BJ (cell line): ENCODE results near the gene C17orf107. TPM values are rescaled to one million over a fixed set of nuclear protein-coding genes. Genes with fewer than 3 reads are reported as not detected.
"Not testable (repeated sequence)": the region's sequence is repeated elsewhere in the genome, so short reads cannot be mapped to it uniquely, and the experiment has no call there.

ENCODE experiments used
- CTCF ChIA-PET: fragments of 350-600 bp; formaldehyde crosslinking; extraction: SDS; loops from one replicate; lab custom pipeline; 2021; ENCODE audit warnings: antibody characterized with exemption, inconsistent platforms; lab: Yijun Ruan, JAX
- POLR2A ChIA-PET: fragments of 300-600 bp; sonication (Branson Sonifier 250); formaldehyde crosslinking; extraction: SDS; loops from one replicate; lab custom pipeline; 2021; ENCODE audit warnings: antibody characterized with exemption; lab: Charles Lee
- DNase-seq: peaks from one replicate; pipeline ENCODE4 v3.0.0-alpha.2; 2011; ENCODE audit warnings: low read depth
- H3K27me3 ChIP-seq: 2 replicates; pipeline ENCODE4 v1.6.0; 2011; ENCODE audit warnings: low read length; ENCODE audit not compliant: control insufficient read depth, insufficient read depth
- H3K36me3 ChIP-seq: 2 replicates; pipeline ENCODE4 v1.5.1; 2011; ENCODE audit warnings: low read length; ENCODE audit not compliant: control insufficient read depth, insufficient read depth
- H3K4me3 ChIP-seq: 2 replicates; pipeline ENCODE4 v1.5.1; 2011; ENCODE audit warnings: low read depth, mild to moderate bottlenecking, control low read depth, low read length
- CTCF ChIP-seq: IDR thresholded peaks from 2 replicates; pipeline ENCODE4 v1.5.1; 2011; ENCODE audit warnings: low read depth, mild to moderate bottlenecking, control low read depth, inconsistent platforms, low read length, moderate library complexity; ENCODE audit not compliant: insufficient read depth
- polyA plus RNA-seq: library from polyadenylated mRNA; depleted of rRNA; stranded (reverse); fragments of >200 nt; gene quantifications from 2 replicates; pipeline ENCODE4 v1.2.3, GENCODE V29; 2011

Gene C17orf107
- polyA plus RNA-seq, 1 experiment, result 4.5 TPM

- DNase-seq, result no peak
- no peak for TF ChIP-seq CTCF
- POLR2A ChIA-PET, result no interaction called here
- H3K4me3 ChIP-seq, result no peak overlapping the region
- CTCF ChIA-PET, result interaction anchor here (0.6 to 2.0 kb wide), 8 partner anchors 9 to 142 kb away, joined by 3 to 13 read pairs (median 4); partner anchors contain the start of gene C17orf107
- no peaks in the 10 kb centered on the region for H3K36me3 ChIP-seq
- H3K27me3 ChIP-seq, result no peaks in the 10 kb centered on the region
Observed at GRCh38 chr17:4920351-4921048, 21.2 kb downstream of the C17orf107 start.

GRCh38 chr17:4921320-4921719 lies 22.0 kb downstream of the C17orf107 start:
- no peak overlapping the region for H3K4me3 ChIP-seq
- TF ChIP-seq CTCF, result no peak
- POLR2A ChIA-PET, result no interaction called here
- H3K36me3 ChIP-seq, result no peaks in the 10 kb centered on the region
- CTCF ChIA-PET, result interaction anchor here (1.8 to 2.0 kb wide), 2 partner anchors 12 to 141 kb away, joined by 6 to 13 read pairs; no protein-coding TSS in a partner anchor
- no peaks in the 10 kb centered on the region for H3K27me3 ChIP-seq
- DNase-seq, result no peak

- CTCF ChIA-PET, result interaction anchor here (0.8 to 4.0 kb wide), 4 partner anchors 9 to 136 kb away, joined by 3 to 14 read pairs (median 4); no protein-coding TSS in a partner anchor
- H3K4me3 ChIP-seq, POLR2A ChIA-PET: not testable (repeated sequence)
Observed at GRCh38 chr17:4926577-4927335, 27.4 kb downstream of the C17orf107 start.

GRCh38 chr17:4928881-4929280 lies 29.5 kb downstream of the C17orf107 start:
- TF ChIP-seq CTCF, result no peak
- H3K36me3 ChIP-seq, result no peaks in the 10 kb centered on the region
- no peak overlapping the region for H3K4me3 ChIP-seq
- H3K27me3 ChIP-seq, result no peaks in the 10 kb centered on the region
- CTCF ChIA-PET, result interaction anchor here (1.0 kb wide), 1 partner anchor 134 kb away, joined by 3 read pairs; no protein-coding TSS in a partner anchor
- no peak for DNase-seq
- POLR2A ChIA-PET, result no interaction called here

More at GRCh38 chr17:4926577-4927335, 27.4 kb downstream of the C17orf107 start:
- not testable (repeated sequence) for DNase-seq, H3K36me3 ChIP-seq, H3K27me3 ChIP-seq

- CTCF ChIA-PET, result interaction anchor here (0.8 kb wide), 1 partner anchor 29 kb away, joined by 3 read pairs; the partner anchor contains the start of gene CHRNE
- H3K4me3 ChIP-seq, result no peak within 1 kb of the TSS
- H3K27me3 ChIP-seq, result no peaks in the 10 kb centered on the region
- TF ChIP-seq CTCF, result no peak
- POLR2A ChIA-PET, result no interaction called here
- DNase-seq, result no peak
- peaks cover 7% of the 10 kb centered on the region for H3K36me3 ChIP-seq
Observed at GRCh38 chr17:4931963-4932362, 32.6 kb downstream of the C17orf107 start, which contains the start of gene GP1BA. TSS of gene GP1BA (plus strand) at chr17:4932277. CDS start at chr17:4932605, 328 bp downstream.
